H1 (cell line): ENCODE measurements around the gene PRDM5. TPM values are rescaled to one million over a fixed set of nuclear protein-coding genes. Genes with fewer than 3 reads are reported as not detected.

Source experiments
- CTCF ChIA-PET: fragments of 300-600 bp; sonication (Branson Sonifier 250); formaldehyde crosslinking; loops from one replicate; lab custom pipeline; 2021; ENCODE audit not compliant: partially characterized antibody; lab: Charles Lee
- POLR2A ChIA-PET: fragments of 300-600 bp; sonication (Branson Sonifier 250); formaldehyde crosslinking; loops from one replicate; lab custom pipeline; 2021; ENCODE audit warnings: inconsistent platforms; ENCODE audit not compliant: partially characterized antibody; lab: Charles Lee
- DNase-seq, 2 experiments: peaks; one replicate each; pipeline versions ENCODE4 v3.0.0 to v3.0.0-alpha.2; 2010 to 2022; ENCODE audit warnings: low spot score in 2 of 2, low read depth in 1 of 2, mixed read lengths in 1 of 2
- FAIRE-seq: peaks from 2 replicates; lab custom pipeline; 2011; peaks lifted over from hg19 to GRCh38; lab: Jason Lieb, UNC
- H2AFZ ChIP-seq: 2 replicates; pipeline ENCODE4 v1.8.1; 2012; ENCODE audit warnings: low read length, inconsistent platforms
- H2AK5ac ChIP-seq: 2 replicates; pipeline ENCODE4 v1.6.1; 2013; ENCODE audit warnings: low read depth, low read length
- H2BK120ac ChIP-seq: replicated peaks from 2 replicates; pipeline ENCODE3; 2013; ENCODE audit warnings: low read depth, low read length, inconsistent platforms
- H2BK12ac ChIP-seq: 2 replicates; pipeline ENCODE4 v1.6.1; 2013; ENCODE audit warnings: low read depth, low read length
- H2BK15ac ChIP-seq: 2 replicates; pipeline ENCODE4 v1.6.1; 2013; ENCODE audit warnings: low read length
- H2BK20ac ChIP-seq: 2 replicates; pipeline ENCODE4 v1.6.1; 2013; ENCODE audit warnings: low read length
- H2BK5ac ChIP-seq: 2 replicates; pipeline ENCODE4 v1.6.1; 2013; ENCODE audit warnings: low read depth, low read length
- H3K14ac ChIP-seq: 2 replicates; pipeline ENCODE4 v1.6.1; 2013; ENCODE audit warnings: inconsistent platforms; ENCODE audit not compliant: insufficient read length
- H3K18ac ChIP-seq: 2 replicates; pipeline ENCODE4 v1.6.1; 2013; ENCODE audit warnings: low read length; ENCODE audit errors: extremely low read depth
- H3K23ac ChIP-seq: 2 replicates; pipeline ENCODE4 v1.6.1; 2013; ENCODE audit warnings: inconsistent platforms; ENCODE audit not compliant: insufficient read length
- H3K23me2 ChIP-seq: 2 replicates; pipeline ENCODE4 v1.6.1; 2013; ENCODE audit warnings: low read depth, low read length
- H3K27ac ChIP-seq: 2 replicates; pipeline ENCODE4 v1.6.1; 2011; ENCODE audit warnings: low read depth, low read length, inconsistent platforms
- H3K27me3 ChIP-seq, 4 experiments: replicated peaks in 1 of 4; 1 replicate in 1 of 4; 2 replicates in 3 of 4; pipeline versions ENCODE4 v1.6.1 to v1.8.1; 2011 to 2013; ENCODE audit warnings: low read length in 3 of 4, mild to moderate bottlenecking in 3 of 4, inconsistent platforms in 2 of 4, mixed read lengths in 2 of 4, moderate library complexity in 1 of 4; ENCODE audit not compliant: control insufficient read depth in 3 of 4, insufficient read depth in 3 of 4; ENCODE audit errors: extremely low read depth in 1 of 4
- H3K36me3 ChIP-seq, 4 experiments: 2 replicates each; pipeline versions ENCODE4 v1.6.1 to v1.8.1; 2011 to 2013; ENCODE audit warnings: mild to moderate bottlenecking in 4 of 4, low read length in 3 of 4, moderate library complexity in 2 of 4, control low read depth in 1 of 4, inconsistent platforms in 1 of 4; ENCODE audit not compliant: insufficient read depth in 4 of 4, control insufficient read depth in 2 of 4
- H3K4ac ChIP-seq: replicated peaks from 2 replicates; pipeline ENCODE3; 2013; ENCODE audit warnings: low read length, low read depth, mixed read lengths, inconsistent platforms; ENCODE audit not compliant: insufficient read length
- H3K4me1 ChIP-seq, 4 experiments: replicated peaks in 1 of 4; 1 replicate in 1 of 4; 2 replicates in 3 of 4; pipeline versions ENCODE4 v1.6.1 to v1.8.1; 2011 to 2013; ENCODE audit warnings: low read length in 3 of 4, inconsistent platforms in 2 of 4, mixed read lengths in 1 of 4; ENCODE audit not compliant: insufficient read depth in 4 of 4, control insufficient read depth in 3 of 4
- H3K4me2 ChIP-seq, 2 experiments: 2 replicates each; pipeline versions ENCODE4 v1.6.1 to v1.8.1; 2011 to 2013; ENCODE audit warnings: low read depth in 2 of 2, low read length in 2 of 2, control low read depth in 1 of 2, inconsistent platforms in 1 of 2, mild to moderate bottlenecking in 1 of 2; ENCODE audit not compliant: insufficient read depth in 1 of 2
- H3K4me3 ChIP-seq, 4 experiments: fragments of 200-600, 300-600 bp in 1 of 4; sonication (generic), shearing (Covaris generic), sonication (Bioruptor Twin) in 1 of 4; 2 replicates each; pipeline versions ENCODE4 v1.5.1 to v1.8.1; 2011 to 2016; ENCODE audit warnings: low read length in 4 of 4, low read depth in 3 of 4, control low read depth in 2 of 4, inconsistent platforms in 2 of 4, mild to moderate bottlenecking in 2 of 4, mixed read lengths in 1 of 4, moderate library complexity in 1 of 4; ENCODE audit not compliant: insufficient read depth in 2 of 4; ENCODE audit errors: extremely low read depth in 1 of 4
- H3K56ac ChIP-seq: replicated peaks from 2 replicates; pipeline ENCODE3; 2013; ENCODE audit warnings: low read depth, mild to moderate bottlenecking, mixed read lengths, low read length, inconsistent platforms; ENCODE audit not compliant: insufficient read length
- H3K79me1 ChIP-seq: 2 replicates; pipeline ENCODE4 v1.6.1; 2013; ENCODE audit warnings: low read depth, low read length, control low read depth
- H3K79me2 ChIP-seq, 2 experiments: 2 replicates each; pipeline versions ENCODE4 v1.6.1 to v1.8.1; 2012 to 2013; ENCODE audit warnings: low read length in 2 of 2, mild to moderate bottlenecking in 2 of 2, inconsistent platforms in 1 of 2; ENCODE audit not compliant: insufficient read depth in 2 of 2, control insufficient read depth in 1 of 2
- H3K9ac ChIP-seq, 4 experiments: replicated peaks in 1 of 4; 1 replicate in 1 of 4; 2 replicates in 3 of 4; pipeline versions ENCODE4 v1.6.1 to v1.8.1; 2011 to 2013; ENCODE audit warnings: low read depth in 3 of 4, low read length in 3 of 4, control low read depth in 2 of 4, mild to moderate bottlenecking in 2 of 4, moderate library complexity in 2 of 4, inconsistent platforms in 1 of 4; ENCODE audit errors: extremely low read depth in 1 of 4
- H3K9me3 ChIP-seq, 2 experiments: 2 replicates each; pipeline versions ENCODE4 v1.6.1 to v1.8.1; 2012 to 2013; ENCODE audit warnings: mild to moderate bottlenecking in 2 of 2, moderate library complexity in 2 of 2, control low read depth in 1 of 2, inconsistent platforms in 1 of 2, low read depth in 1 of 2, low read length in 1 of 2, mixed read lengths in 1 of 2; ENCODE audit not compliant: insufficient read depth in 2 of 2
- H4K20me1 ChIP-seq, 2 experiments: replicated peaks in 1 of 2; 2 replicates each; pipeline versions ENCODE3 to v1.8.1; 2011 to 2013; ENCODE audit warnings: inconsistent platforms in 2 of 2, low read length in 2 of 2, mild to moderate bottlenecking in 1 of 2; ENCODE audit not compliant: insufficient read depth in 2 of 2, control insufficient read depth in 1 of 2
- H4K5ac ChIP-seq: 2 replicates; pipeline ENCODE4 v1.6.1; 2013; ENCODE audit warnings: low read length, low read depth, mixed read lengths, inconsistent platforms; ENCODE audit not compliant: insufficient read length
- H4K8ac ChIP-seq: 2 replicates; pipeline ENCODE4 v1.8.0; 2013; ENCODE audit warnings: mild to moderate bottlenecking, moderate library complexity, low read length, inconsistent platforms; ENCODE audit not compliant: insufficient read depth; ENCODE audit errors: extremely low read depth
- H4K91ac ChIP-seq: replicated peaks from 2 replicates; pipeline ENCODE3; 2013; ENCODE audit warnings: low read length, mixed read lengths, inconsistent platforms; ENCODE audit not compliant: insufficient read length
- BRCA1 ChIP-seq: IDR thresholded peaks from 2 replicates; pipeline ENCODE4 v1.6.1; 2012; ENCODE audit warnings: low read depth, low read length, improper control_type of control experiment
- EGR1 ChIP-seq: IDR thresholded peaks from 2 replicates; pipeline ENCODE4 v1.6.1; 2011; ENCODE audit warnings: low read depth, low read length, borderline replicate concordance
- FOSL1 ChIP-seq: IDR thresholded peaks from 2 replicates; pipeline ENCODE4 v1.6.1; 2011; ENCODE audit warnings: mild to moderate bottlenecking, low read depth, low read length, moderate library complexity; ENCODE audit not compliant: insufficient read depth
- JUN ChIP-seq: IDR thresholded peaks from 2 replicates; pipeline ENCODE4 v1.6.1; 2011; ENCODE audit warnings: low read depth, mild to moderate bottlenecking, improper control_type of control experiment, low read length
- WGBS, 2 experiments: shearing (Covaris generic) in 1 of 2; methylation state at CpG; one replicate each; pipeline versions ENCODE4 v1.1.6 to v1.1.7; 2013 to 2015; ENCODE audit warnings: low lambda C conversion rate in 2 of 2, mixed read lengths in 2 of 2, inconsistent platforms in 1 of 2, low coverage in 1 of 2, missing lambda C conversion rate in 1 of 2; ENCODE audit not compliant: insufficient replicate concordance in 2 of 2, insufficient coverage in 1 of 2, insufficient read length in 1 of 2; ENCODE audit errors: extremely low coverage in 1 of 2, missing lambda C conversion rate in 1 of 2; 5-methylcytosine and 5-hydroxymethylcytosine counted together
- polyA plus RNA-seq, 7 experiments: library from polyadenylated mRNA; depleted of rRNA in 3 of 7; stranded (reverse) in 5 of 7; unstranded in 2 of 7; fragments of >200 nt in 5 of 7; fragments of 200-250 nt in 2 of 7; gene quantifications; 1 replicate in 5 of 7; 2 replicates in 1 of 7; 4 replicates in 1 of 7; pipeline versions ENCODE4 v1.2.1 to v1.2.3, GENCODE V29; 2011 to 2013; ENCODE audit warnings: missing spikeins in 2 of 7, mixed read lengths in 2 of 7
- total RNA-seq: library from RNA; stranded (reverse); fragmentation: NEBNext Ultra II Directional; extraction: Animal tissue kit (Norgen Biotek cat#: 25700); gene quantifications from 2 replicates; pipeline ENCODE4 v1.2.1, GENCODE V29; 2021

PRDM5 gene
- total and polyA plus RNA-seq, 2 of the 8 experiments (the other 6 are each of a cell fraction or from before 2014, with no cell fraction given): 8.2 to 23.4 TPM

DNA sequence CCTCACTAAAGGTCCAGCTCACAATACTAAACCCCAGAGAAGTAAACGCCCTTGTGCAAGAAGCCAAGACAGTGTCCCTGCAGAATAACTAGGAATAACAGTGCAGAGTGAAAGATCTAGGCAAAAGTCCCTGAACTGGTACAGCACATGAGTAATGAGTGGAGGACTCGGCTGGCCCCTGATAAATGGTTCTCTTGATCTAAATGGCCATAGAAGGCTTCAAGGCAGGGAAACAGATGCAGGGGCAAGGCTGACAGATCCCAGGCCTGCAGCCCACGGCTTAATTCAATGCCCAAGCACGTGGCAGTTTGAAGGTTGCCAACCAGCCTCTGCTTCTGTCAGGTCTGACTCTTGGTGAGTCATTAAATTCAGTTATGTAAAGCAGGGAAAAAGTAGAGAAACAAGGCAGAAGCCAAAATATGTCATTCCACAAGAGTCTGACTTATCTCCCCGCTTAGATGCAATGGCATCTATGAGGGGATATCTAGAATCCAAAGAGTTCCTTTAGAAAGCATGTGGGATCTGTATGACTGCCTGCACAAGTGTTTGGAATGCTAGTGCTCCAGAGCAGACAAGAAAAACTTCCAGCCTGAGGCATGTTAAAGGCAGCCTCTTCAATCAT, 121.3 kb downstream of the PRDM5 start:
- no peak overlapping the region for H3K9ac ChIP-seq
- H3K18ac ChIP-seq: no peak overlapping the region
- no peak overlapping the region for H4K8ac ChIP-seq
- H3K14ac ChIP-seq: no peak overlapping the region
- H2BK12ac ChIP-seq: no peak overlapping the region
- H3K4me2 ChIP-seq: no peak overlapping the region
- no peak overlapping the region for H3K4ac ChIP-seq
- H4K91ac ChIP-seq: no peak overlapping the region
- 88% methylated on average over 5 of the region's 5 CpGs; no CpG with 5 or more reads in 1 of the 2 experiments for WGBS, 2 experiments
- TF ChIP-seq JUN (no peak), FOSL1 (no peak), BRCA1 (no peak), EGR1 (no peak)
- no peaks in the 10 kb centered on the region for H3K79me2 ChIP-seq
- H2BK15ac ChIP-seq: no peak overlapping the region
- no peaks in the 10 kb centered on the region for H3K9me3 ChIP-seq
- H4K20me1 ChIP-seq: no peaks in the 10 kb centered on the region
- ChIA-PET CTCF (no interaction called here), POLR2A (no interaction called here)
- no peak overlapping the region for H3K27ac ChIP-seq
- no peak overlapping the region for H4K5ac ChIP-seq
- H3K23ac ChIP-seq: no peak overlapping the region
- no peak overlapping the region for H2AK5ac ChIP-seq
- no peak overlapping the region for H3K56ac ChIP-seq
- H3K4me3 ChIP-seq: no peak overlapping the region
- no peak overlapping the region for H2BK20ac ChIP-seq
- H2BK120ac ChIP-seq: no peak overlapping the region
- FAIRE-seq (no peak), DNase-seq (no peak)
- no peak overlapping the region for H2BK5ac ChIP-seq
- no peaks in the 10 kb centered on the region for H3K27me3 ChIP-seq
- H3K36me3 ChIP-seq: no peaks in the 10 kb centered on the region; a peak in 2 of 8 replicates
- H2AFZ ChIP-seq: no peak overlapping the region
- H3K79me1 ChIP-seq: no peaks in the 10 kb centered on the region
- no peaks in the 10 kb centered on the region for H3K4me1 ChIP-seq
- H3K23me2 ChIP-seq: no peaks in the 10 kb centered on the region
